Esophagus (tissue), 2 donors: ENCODE results near the gene DOCK2. TPM values are rescaled to one million over a fixed set of nuclear protein-coding genes. Genes with fewer than 3 reads are reported as not detected.
"Not testable (repeated sequence)": the region's sequence is repeated elsewhere in the genome, so short reads cannot be mapped to it uniquely, and the experiment has no call there.

Experiments used
- H3K27ac ChIP-seq, 2 donors: one replicate each; pipeline ENCODE4 v1.5.1; 2013; ENCODE audit warnings: low read depth in 2 of 2, mild to moderate bottlenecking in 2 of 2, inconsistent platforms in 1 of 2, low read length in 1 of 2, moderate library complexity in 1 of 2
- H3K27me3 ChIP-seq, 2 donors: one replicate each; pipeline ENCODE4 v1.6.1; 2013; ENCODE audit warnings: low read length in 2 of 2, control low read depth in 1 of 2, mild to moderate bottlenecking in 1 of 2; ENCODE audit not compliant: insufficient read depth in 2 of 2, control insufficient read depth in 1 of 2
- H3K36me3 ChIP-seq, 2 donors: one replicate each; pipeline ENCODE4 v1.6.1; 2013; ENCODE audit warnings: low read length in 1 of 2; ENCODE audit not compliant: control insufficient read depth in 2 of 2, insufficient read depth in 2 of 2
- H3K4me1 ChIP-seq, 2 donors: one replicate each; pipeline ENCODE4 v1.6.1; 2013; ENCODE audit warnings: low read length in 1 of 2; ENCODE audit not compliant: control insufficient read depth in 2 of 2, insufficient read depth in 2 of 2
- H3K4me3 ChIP-seq, 2 donors: one replicate each; pipeline ENCODE4 v1.5.1; 2013; ENCODE audit warnings: low read length in 2 of 2, mild to moderate bottlenecking in 2 of 2, low read depth in 1 of 2, moderate library complexity in 1 of 2
- H3K9me3 ChIP-seq, 2 donors: one replicate each; pipeline ENCODE4 v1.6.1; 2013; ENCODE audit warnings: mild to moderate bottlenecking in 2 of 2, low read depth in 1 of 2, low read length in 1 of 2, moderate library complexity in 1 of 2; ENCODE audit not compliant: control insufficient read depth in 2 of 2, insufficient read depth in 1 of 2
- WGBS, 2 donors: extraction: QIAGEN DNeasy Blood & Tissue Kit; methylation state at CpG; one replicate each; pipeline ENCODE4 v1.1.7; 2013; 5-methylcytosine and 5-hydroxymethylcytosine counted together
- polyA plus RNA-seq, 2 donors: library from polyadenylated mRNA; stranded (reverse); fragments of 200-250 nt; gene quantifications; one replicate each; pipeline ENCODE4 v1.2.3, GENCODE V29; 2013
- donor health status: healthy with polysubstance abuse.
- donor health status: Bipolar disorder and iron deficiency.

The DOCK2 gene
- polyA plus RNA-seq, 2 donors: 0.86 to 1.2 TPM

- 53 to 54% methylated on average over 3 of the region's 3 CpGs for WGBS, 2 donors
- Histone ChIP-seq H3K27me3 (no peaks in the 10 kb centered on the region), H3K36me3 (no peaks in the 10 kb centered on the region), H3K4me1 (no peaks in the 10 kb centered on the region), H3K9me3 (no peaks in the 10 kb centered on the region), H3K4me3 (no peak overlapping the region), H3K27ac (no peak overlapping the region)
Measured at GRCh38 chr5:169740435-169740834, 103.4 kb downstream of the DOCK2 start.

GRCh38 chr5:169742771-169743296, 105.8 kb downstream of the DOCK2 start:
- H3K27ac ChIP-seq: no peak overlapping the region
- no peaks in the 10 kb centered on the region for H3K27me3 ChIP-seq
- no peaks in the 10 kb centered on the region for H3K9me3 ChIP-seq
- no peaks in the 10 kb centered on the region for H3K4me1 ChIP-seq
- WGBS, 2 donors: 45 to 60% methylated on average over 7 of the region's 7 CpGs
- no peak overlapping the region for H3K4me3 ChIP-seq
- H3K36me3 ChIP-seq: no peaks in the 10 kb centered on the region

GRCh38 chr5:169744336-169744735, 107.3 kb downstream of the DOCK2 start:
- no peaks in the 10 kb centered on the region for H3K36me3 ChIP-seq
- H3K4me3 ChIP-seq: no peak overlapping the region
- H3K4me1 ChIP-seq: no peaks in the 10 kb centered on the region
- no peaks in the 10 kb centered on the region for H3K27me3 ChIP-seq
- no peak overlapping the region for H3K27ac ChIP-seq
- 43 to 61% methylated on average over 1 of the region's 1 CpG for WGBS, 2 donors
- H3K9me3 ChIP-seq: no peaks in the 10 kb centered on the region

- H3K4me3 ChIP-seq: no peak overlapping the region
- no peaks in the 10 kb centered on the region for H3K4me1 ChIP-seq
- no peaks in the 10 kb centered on the region for H3K9me3 ChIP-seq
- no peak overlapping the region for H3K27ac ChIP-seq
- 72 to 74% methylated on average over 6 of the region's 6 CpGs for WGBS, 2 donors
- no peaks in the 10 kb centered on the region for H3K27me3 ChIP-seq
- no peaks in the 10 kb centered on the region for H3K36me3 ChIP-seq
Measured at GRCh38 chr5:169745441-169746146, 108.5 kb downstream of the DOCK2 start.

- Histone ChIP-seq H3K27me3 (no peaks in the 10 kb centered on the region), H3K4me1 (no peaks in the 10 kb centered on the region), H3K36me3 (no peaks in the 10 kb centered on the region), H3K9me3 (no peaks in the 10 kb centered on the region), H3K4me3 (no peak overlapping the region), H3K27ac (no peak overlapping the region)
- 56 to 66% methylated on average over 5 of the region's 5 CpGs for WGBS, 2 donors
Measured at GRCh38 chr5:169746147-169746694, 109.1 kb downstream of the DOCK2 start.

- H3K27me3 ChIP-seq: no peaks in the 10 kb centered on the region
- 70 to 77% methylated on average over 3 of the region's 3 CpGs for WGBS, 2 donors
- no peak overlapping the region for H3K4me3 ChIP-seq
- no peak overlapping the region for H3K27ac ChIP-seq
- no peaks in the 10 kb centered on the region for H3K36me3 ChIP-seq
- H3K4me1 ChIP-seq: no peaks in the 10 kb centered on the region
- H3K9me3 ChIP-seq: no peaks in the 10 kb centered on the region
Measured at GRCh38 chr5:169748174-169748573, 111.1 kb downstream of the DOCK2 start.

- Histone ChIP-seq H3K36me3 (no peaks in the 10 kb centered on the region), H3K27me3 (no peaks in the 10 kb centered on the region), H3K4me3 (no peak overlapping the region), H3K4me1 (no peaks in the 10 kb centered on the region), H3K27ac (no peak overlapping the region), H3K9me3 (no peaks in the 10 kb centered on the region)
- 91 to 95% methylated on average over 3 of the region's 3 CpGs for WGBS, 2 donors
Measured at GRCh38 chr5:169749295-169749694, 112.2 kb downstream of the DOCK2 start.

- H3K27me3 ChIP-seq: no peaks in the 10 kb centered on the region
- no peaks in the 10 kb centered on the region for H3K4me1 ChIP-seq
- WGBS, 2 donors: 87 to 90% methylated on average over 4 of the region's 4 CpGs
- no peaks in the 10 kb centered on the region for H3K9me3 ChIP-seq
- no peaks in the 10 kb centered on the region for H3K36me3 ChIP-seq
- no peak overlapping the region for H3K27ac ChIP-seq
- no peak overlapping the region for H3K4me3 ChIP-seq
Measured at GRCh38 chr5:169751490-169751889, 114.4 kb downstream of the DOCK2 start.

DNA sequence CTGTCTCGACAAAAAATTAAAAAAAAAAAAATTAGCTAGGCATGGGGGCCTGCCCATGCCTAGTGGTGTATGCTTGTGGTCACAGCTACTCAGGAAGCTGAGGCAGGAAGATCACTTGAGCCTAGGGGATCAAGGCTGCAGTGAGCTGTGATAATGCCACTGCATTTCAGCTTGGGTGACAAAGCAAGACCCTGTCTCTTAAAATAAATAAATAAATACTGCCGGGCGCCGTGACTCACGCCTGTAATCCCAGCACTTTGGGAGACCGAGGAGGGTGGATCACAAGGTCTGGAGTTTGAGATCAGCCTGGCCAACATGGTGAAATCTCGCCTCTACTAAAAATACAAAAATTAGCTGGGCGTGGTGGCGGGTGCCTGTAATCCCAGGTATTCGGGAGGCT, 115.5 kb downstream of the DOCK2 start:
- not testable (repeated sequence) for H3K27me3 ChIP-seq, H3K36me3 ChIP-seq, H3K9me3 ChIP-seq, H3K4me3 ChIP-seq, H3K27ac ChIP-seq, H3K4me1 ChIP-seq
- WGBS, 2 donors: 90 to 93% methylated on average over 10 of the region's 10 CpGs

GRCh38 chr5:169753795-169754194, 116.7 kb downstream of the DOCK2 start:
- H3K36me3 ChIP-seq: no peaks in the 10 kb centered on the region

More at GRCh38 chr5:169753795-169754194, 116.7 kb downstream of the DOCK2 start:
- Histone ChIP-seq H3K4me3 (no peak overlapping the region), H3K27me3 (no peaks in the 10 kb centered on the region), H3K9me3 (no peaks in the 10 kb centered on the region), H3K27ac (no peak overlapping the region), H3K4me1 (no peaks in the 10 kb centered on the region)
- 50 to 53% methylated on average over 2 of the region's 2 CpGs for WGBS, 2 donors
